ENCODE results near the gene TGM4. TPM values are rescaled to one million over a fixed set of nuclear protein-coding genes. Genes with fewer than 3 reads are reported as not detected.
"Not testable (repeated sequence)": the region's sequence is repeated elsewhere in the genome, so short reads cannot be mapped to it uniquely, and the experiment has no call there.

Gene TGM4
- not detected for total RNA-seq
- total RNA-seq: 0 reads per million in 2 donors

GRCh38 chr3:44874308-44874707 is at the start of gene TGM4:
TGM4 (plus strand) TSS chr3:44874608; CDS start chr3:44874679, 71 bp downstream.
- Mint-ChIP-seq H3K36me3 (ENCODE audit: low read depth) (peaks cover 2% of the 10 kb centered on the region), H3K4me1 (no peaks in the 10 kb centered on the region), H3K27me3 (peaks cover 7% of the 10 kb centered on the region), H3K27ac (no peak within 1 kb of the TSS), H3K4me3 (no peak within 1 kb of the TSS)
- no peaks in the 10 kb centered on the region for H3K9me3 ChIP-seq (ENCODE audit: control insufficient read depth, low read length, poor library complexity, severe bottlenecking)
- DNase-seq: no peak
- no peak for ATAC-seq

DNA sequence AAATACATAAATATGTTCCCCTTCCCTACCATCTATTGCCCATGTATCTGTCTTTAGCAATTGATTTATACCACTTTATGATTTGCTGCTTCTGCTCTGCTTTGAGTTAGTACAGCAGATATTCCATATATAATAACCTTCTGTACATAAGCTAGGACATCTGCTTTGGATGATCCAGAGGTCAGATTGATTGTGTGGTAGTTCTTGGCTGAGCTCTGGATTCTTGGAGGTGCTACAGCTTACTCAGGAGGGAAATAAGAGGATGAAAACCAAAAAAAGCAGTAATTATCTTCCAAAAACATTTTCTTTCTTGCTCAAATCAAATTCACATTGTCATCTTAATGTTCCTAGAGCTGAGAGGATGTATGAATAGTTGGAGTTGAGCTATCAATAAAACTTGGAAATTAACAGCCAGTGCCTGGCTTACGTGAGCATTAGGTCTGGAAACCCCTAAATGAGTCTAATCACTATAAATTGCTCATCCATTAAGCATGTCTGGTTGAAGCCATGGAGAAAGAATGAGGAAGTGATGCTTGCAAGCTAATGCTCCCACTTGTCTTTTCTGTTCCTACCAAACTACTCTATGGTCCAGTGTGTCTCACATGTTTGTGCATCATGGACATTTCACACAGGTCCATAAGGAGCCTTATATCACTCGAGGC is 49.0 kb upstream of the TGM4 start:
- H3K36me3 Mint-ChIP-seq (ENCODE audit: low read depth): no peaks in the 10 kb centered on the region
- ATAC-seq: no peak
- H3K4me1 Mint-ChIP-seq: no peaks in the 10 kb centered on the region

DNA sequence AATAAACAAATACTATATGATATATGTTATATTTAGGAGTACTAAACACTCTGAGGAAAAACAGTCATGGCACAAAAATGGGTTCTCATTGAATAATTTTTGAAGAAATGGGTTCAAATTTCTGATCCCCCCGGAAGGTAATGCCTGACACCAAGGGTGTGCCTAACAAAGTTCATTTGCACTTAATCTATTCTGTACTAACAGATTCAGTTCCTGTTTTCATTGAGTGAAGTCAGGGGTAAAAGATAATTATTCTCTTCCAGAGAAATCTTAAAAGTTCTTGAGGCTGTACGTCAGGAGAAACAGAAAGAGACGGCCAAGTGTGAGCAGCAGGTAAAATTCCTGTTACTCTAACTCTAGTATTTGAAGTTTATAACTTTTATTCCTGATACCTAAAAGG is 47.2 kb upstream of the TGM4 start:
- Mint-ChIP-seq H3K36me3 (ENCODE audit: low read depth) (no peaks in the 10 kb centered on the region), H3K27me3 (no peaks in the 10 kb centered on the region), H3K4me3 (no peak overlapping the region), H3K27ac (no peak overlapping the region), H3K4me1 (peaks cover 2% of the 10 kb centered on the region)
- H3K9me3 ChIP-seq (ENCODE audit: control insufficient read depth, low read length, poor library complexity, severe bottlenecking): no peaks in the 10 kb centered on the region
- DNase-seq: no peak
- no peak for ATAC-seq

More for the DNA sequence above, 49.0 kb upstream of the TGM4 start:
- H3K4me3 Mint-ChIP-seq: no peak overlapping the region
- H3K9me3 ChIP-seq (ENCODE audit: control insufficient read depth, low read length, poor library complexity, severe bottlenecking): no peaks in the 10 kb centered on the region
- H3K27me3 Mint-ChIP-seq: no peaks in the 10 kb centered on the region
- DNase-seq: no peak
- H3K27ac Mint-ChIP-seq: no peak overlapping the region

- H3K9me3 ChIP-seq (ENCODE audit: control insufficient read depth, low read length, poor library complexity, severe bottlenecking): no peaks in the 10 kb centered on the region
- Mint-ChIP-seq H3K4me3 (no peak overlapping the region), H3K36me3 (ENCODE audit: low read depth) (no peaks in the 10 kb centered on the region), H3K4me1 (peaks cover 2% of the 10 kb centered on the region), H3K27ac (no peak overlapping the region), H3K27me3 (no peaks in the 10 kb centered on the region)
- DNase-seq: no peak
- no peak for ATAC-seq
Observed at GRCh38 chr3:44831232-44831631, 43.2 kb upstream of the TGM4 start.

DNA sequence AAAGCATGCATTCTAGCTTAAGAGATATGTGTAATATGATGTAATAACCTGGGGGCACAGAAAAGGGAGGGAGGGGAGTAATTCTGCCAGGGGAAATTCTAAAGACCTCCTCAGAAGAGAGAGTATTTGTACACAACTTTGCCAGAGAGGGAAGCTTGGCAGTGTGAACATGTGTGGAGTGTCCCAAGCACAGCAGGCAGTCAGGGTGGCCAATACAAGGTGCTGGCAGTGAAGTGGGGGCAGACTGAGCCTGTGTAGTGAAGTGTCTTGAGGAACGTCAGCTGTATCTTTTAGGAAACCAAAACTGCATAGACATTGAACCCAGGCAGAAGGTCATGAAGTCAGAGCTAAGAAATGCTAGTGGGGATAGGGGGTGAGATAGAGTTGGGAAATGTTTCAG is 42.4 kb upstream of the TGM4 start:
- H3K27me3 Mint-ChIP-seq: no peaks in the 10 kb centered on the region
- no peak overlapping the region for H3K27ac Mint-ChIP-seq
- ATAC-seq (no peak), DNase-seq (no peak)
- H3K9me3 ChIP-seq (ENCODE audit: control insufficient read depth, low read length, poor library complexity, severe bottlenecking): no peaks in the 10 kb centered on the region
- H3K4me3 Mint-ChIP-seq: no peak overlapping the region
- peaks cover 2% of the 10 kb centered on the region for H3K4me1 Mint-ChIP-seq
- H3K36me3 Mint-ChIP-seq (ENCODE audit: low read depth): no peaks in the 10 kb centered on the region

DNA sequence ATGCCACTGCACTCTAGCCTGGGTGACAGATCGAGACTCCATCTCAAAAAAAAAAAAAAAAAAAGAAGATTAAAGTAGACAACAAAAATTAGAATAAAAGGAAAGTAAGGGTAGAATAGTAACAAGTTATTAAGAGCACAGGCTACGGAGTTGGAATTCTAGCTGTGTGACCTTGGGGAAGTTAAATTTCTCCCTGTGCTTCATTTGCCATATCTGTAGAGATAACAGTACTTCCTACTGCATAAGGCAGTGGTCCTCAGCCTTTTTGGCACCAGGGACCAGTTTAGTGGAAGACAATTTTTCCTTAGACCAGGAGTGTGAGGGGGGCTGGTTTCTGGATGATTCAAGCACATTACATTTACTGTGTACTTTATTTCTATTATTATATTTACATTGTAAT is 41.4 kb upstream of the TGM4 start:
- no peak overlapping the region for H3K27ac Mint-ChIP-seq
- H3K4me1 Mint-ChIP-seq: peaks cover 2% of the 10 kb centered on the region
- H3K27me3 Mint-ChIP-seq: no peaks in the 10 kb centered on the region
- ATAC-seq: no peak
- no peak for DNase-seq
- H3K9me3 ChIP-seq (ENCODE audit: control insufficient read depth, low read length, poor library complexity, severe bottlenecking): no peaks in the 10 kb centered on the region
- H3K36me3 Mint-ChIP-seq (ENCODE audit: low read depth): no peaks in the 10 kb centered on the region
- H3K4me3 Mint-ChIP-seq: no peak overlapping the region

DNA sequence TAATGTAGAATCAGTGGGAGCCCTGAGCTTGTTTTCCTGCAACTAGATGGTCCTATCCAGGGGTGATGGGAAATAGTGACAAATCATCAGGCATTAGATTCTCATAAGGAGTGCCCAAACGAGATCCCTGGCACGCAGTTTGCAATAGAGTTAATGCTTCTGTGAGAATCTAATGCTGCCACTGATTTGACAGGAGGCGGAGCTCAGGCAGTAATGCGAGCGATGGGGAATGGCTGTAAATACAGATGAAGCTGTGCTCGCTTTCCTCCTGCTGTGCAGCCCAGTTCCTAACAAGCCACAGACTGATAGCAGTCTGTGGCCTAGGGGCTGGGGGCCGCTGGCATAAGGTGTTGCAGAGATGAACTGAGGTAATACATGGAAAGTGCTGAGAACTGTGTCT is 41.0 kb upstream of the TGM4 start:
- no peak for DNase-seq
- H3K4me3 Mint-ChIP-seq: no peak overlapping the region
- no peaks in the 10 kb centered on the region for H3K9me3 ChIP-seq (ENCODE audit: control insufficient read depth, low read length, poor library complexity, severe bottlenecking)
- ATAC-seq: no peak
- H3K4me1 Mint-ChIP-seq: peaks cover 2% of the 10 kb centered on the region
- H3K27ac Mint-ChIP-seq: no peak overlapping the region
- no peaks in the 10 kb centered on the region for H3K27me3 Mint-ChIP-seq
- no peaks in the 10 kb centered on the region for H3K36me3 Mint-ChIP-seq (ENCODE audit: low read depth)

GRCh38 chr3:44835684-44836083 is 38.7 kb upstream of the TGM4 start:
- no peak overlapping the region for H3K4me3 Mint-ChIP-seq
- no peaks in the 10 kb centered on the region for H3K36me3 Mint-ChIP-seq (ENCODE audit: low read depth)
- no peak for ATAC-seq
- H3K27ac Mint-ChIP-seq: no peak overlapping the region
- H3K27me3 Mint-ChIP-seq: no peaks in the 10 kb centered on the region
- no peaks in the 10 kb centered on the region for H3K9me3 ChIP-seq (ENCODE audit: control insufficient read depth, low read length, poor library complexity, severe bottlenecking)
- peaks cover under 1% of the 10 kb centered on the region for H3K4me1 Mint-ChIP-seq
- DNase-seq: no peak

DNA sequence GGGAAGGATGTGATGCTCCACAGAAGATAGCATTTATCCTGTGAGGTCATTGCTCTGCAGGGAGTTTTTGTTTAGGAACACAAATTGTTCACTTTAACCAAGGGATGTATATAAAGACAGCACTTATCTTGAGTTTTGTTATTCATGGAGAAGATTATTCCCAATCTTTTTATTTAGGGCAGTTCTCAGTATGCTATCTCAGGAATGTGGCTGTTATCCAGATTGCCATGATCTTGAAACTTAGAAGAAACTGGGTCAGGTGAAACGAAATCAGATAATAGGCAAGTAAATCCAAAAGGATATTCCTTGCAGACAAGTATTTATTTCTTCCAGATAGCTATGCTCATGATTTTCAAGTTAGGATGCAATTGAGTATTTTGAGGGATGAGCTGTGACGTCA is 32.0 kb upstream of the TGM4 start:
- DNase-seq (no peak), ATAC-seq (no peak)
- H3K27ac Mint-ChIP-seq: no peak overlapping the region
- no peaks in the 10 kb centered on the region for H3K36me3 Mint-ChIP-seq (ENCODE audit: low read depth)
- H3K9me3 ChIP-seq (ENCODE audit: control insufficient read depth, low read length, poor library complexity, severe bottlenecking): no peaks in the 10 kb centered on the region
- no peaks in the 10 kb centered on the region for H3K4me1 Mint-ChIP-seq
- no peaks in the 10 kb centered on the region for H3K27me3 Mint-ChIP-seq
- no peak overlapping the region for H3K4me3 Mint-ChIP-seq

DNA sequence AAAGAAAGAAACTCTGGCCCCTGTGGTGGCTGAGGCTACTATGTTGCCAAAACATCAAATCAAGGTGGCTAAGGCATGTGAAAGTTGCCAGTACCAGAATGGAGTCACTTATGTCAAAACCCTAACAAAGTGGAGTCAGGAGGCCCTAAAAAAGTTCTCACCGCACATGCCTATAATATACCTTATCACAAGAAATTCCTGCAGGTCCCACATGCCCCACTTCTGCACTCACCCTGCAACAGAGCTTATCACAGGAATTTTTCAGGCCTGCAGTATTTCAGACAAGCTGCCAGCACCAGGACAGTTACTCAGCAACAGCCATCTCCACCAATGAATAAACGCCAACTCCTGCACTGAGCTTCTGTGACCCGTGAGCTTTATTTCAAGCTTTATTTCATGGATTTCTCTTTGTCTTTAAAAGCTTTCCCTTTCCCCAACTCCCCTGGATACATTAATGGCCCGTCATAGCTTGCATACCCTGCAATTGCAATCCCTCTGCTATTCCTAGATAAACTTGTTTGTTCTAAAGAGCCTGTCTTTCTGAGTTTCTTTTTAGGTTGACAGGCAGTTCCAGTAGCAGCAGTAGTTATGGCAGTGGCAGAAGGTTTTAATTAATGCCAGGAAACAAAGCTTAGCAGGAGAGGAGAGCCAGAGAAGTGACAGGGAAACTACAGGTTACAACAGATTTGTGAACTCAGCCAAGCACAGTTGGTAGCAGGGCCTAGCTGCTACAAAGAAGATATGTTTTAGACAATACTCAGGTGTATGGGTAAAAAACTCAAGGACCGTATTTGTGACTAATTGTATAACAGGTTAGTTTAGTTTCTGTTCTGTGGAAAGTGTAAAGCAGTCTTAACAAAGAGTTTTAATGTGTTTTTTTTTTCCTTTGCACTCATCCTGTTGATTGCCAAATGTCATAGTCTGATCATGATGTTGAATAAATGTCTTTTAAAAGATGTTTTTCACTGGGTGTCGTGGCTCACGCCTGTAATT is 28.6 kb upstream of the TGM4 start:
- DNase-seq (no peak), ATAC-seq (no peak)
- H3K4me3 Mint-ChIP-seq: no peak overlapping the region
- no peak overlapping the region for H3K27ac Mint-ChIP-seq
- H3K36me3 Mint-ChIP-seq (ENCODE audit: low read depth): no peaks in the 10 kb centered on the region
- no peaks in the 10 kb centered on the region for H3K4me1 Mint-ChIP-seq
- no peaks in the 10 kb centered on the region for H3K27me3 Mint-ChIP-seq
- H3K9me3 ChIP-seq (ENCODE audit: control insufficient read depth, low read length, poor library complexity, severe bottlenecking): no peaks in the 10 kb centered on the region

- no peaks in the 10 kb centered on the region for H3K9me3 ChIP-seq (ENCODE audit: control insufficient read depth, low read length, poor library complexity, severe bottlenecking)
- H3K4me3 Mint-ChIP-seq: no peak overlapping the region
- no peaks in the 10 kb centered on the region for H3K27me3 Mint-ChIP-seq
- H3K4me1 Mint-ChIP-seq: no peaks in the 10 kb centered on the region
- no peak overlapping the region for H3K27ac Mint-ChIP-seq
- ATAC-seq: no peak
- H3K36me3 Mint-ChIP-seq (ENCODE audit: low read depth): no peaks in the 10 kb centered on the region
- DNase-seq: no peak
Observed at GRCh38 chr3:44848634-44849033, 25.8 kb upstream of the TGM4 start.

DNA sequence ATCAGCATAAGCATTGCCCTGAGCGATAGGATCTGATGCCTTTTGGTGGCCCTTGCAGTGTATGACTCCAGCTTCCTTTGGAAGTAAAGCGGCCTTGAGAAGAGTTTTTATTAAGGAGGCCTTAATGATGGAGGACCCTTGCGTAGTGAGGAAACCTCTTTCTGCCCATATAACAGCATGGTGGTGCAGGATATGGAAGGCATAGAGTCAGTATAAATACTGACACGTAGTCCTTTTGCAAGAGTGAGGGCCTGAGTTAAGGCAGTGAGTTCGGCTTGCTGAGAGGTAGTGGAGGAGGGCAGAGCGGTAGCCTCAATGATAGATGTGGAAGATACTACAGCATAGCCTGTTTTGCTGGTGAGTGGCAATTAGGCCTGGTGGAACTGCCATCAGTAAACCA is 17.7 kb upstream of the TGM4 start:
- not testable (repeated sequence) for ATAC-seq; H3K4me3 Mint-ChIP-seq; H3K36me3 Mint-ChIP-seq (ENCODE audit: low read depth); H3K4me1 Mint-ChIP-seq; H3K27me3 Mint-ChIP-seq; H3K9me3 ChIP-seq (ENCODE audit: control insufficient read depth, low read length, poor library complexity, severe bottlenecking); DNase-seq; H3K27ac Mint-ChIP-seq

GRCh38 chr3:44860117-44860516 is 14.3 kb upstream of the TGM4 start:
- H3K9me3 ChIP-seq (ENCODE audit: control insufficient read depth, low read length, poor library complexity, severe bottlenecking): no peaks in the 10 kb centered on the region
- Mint-ChIP-seq H3K4me1 (peaks cover 17% of the 10 kb centered on the region), H3K36me3 (ENCODE audit: low read depth) (no peaks in the 10 kb centered on the region), H3K27me3 (no peaks in the 10 kb centered on the region), H3K4me3 (no peak overlapping the region), H3K27ac (no peak overlapping the region)
- DNase-seq (no peak), ATAC-seq (no peak)

Data from T-helper 17 cell (primary cell).